Left forelimb (tissue), 1 donor: ENCODE results near the gene GLRB.
A peak's percentile ranks its signal among the peaks of the same experiment; 100 is the strongest.
"Not testable (repeated sequence)": the region's sequence is repeated elsewhere in the genome, so short reads cannot be mapped to it uniquely, and the experiment has no call there.

Source experiments
- DNase-seq: peaks from one replicate; pipeline ENCODE4 v3.0.0-alpha.2; 2018; ENCODE audit warnings: low spot score

GLRB gene

DNA sequence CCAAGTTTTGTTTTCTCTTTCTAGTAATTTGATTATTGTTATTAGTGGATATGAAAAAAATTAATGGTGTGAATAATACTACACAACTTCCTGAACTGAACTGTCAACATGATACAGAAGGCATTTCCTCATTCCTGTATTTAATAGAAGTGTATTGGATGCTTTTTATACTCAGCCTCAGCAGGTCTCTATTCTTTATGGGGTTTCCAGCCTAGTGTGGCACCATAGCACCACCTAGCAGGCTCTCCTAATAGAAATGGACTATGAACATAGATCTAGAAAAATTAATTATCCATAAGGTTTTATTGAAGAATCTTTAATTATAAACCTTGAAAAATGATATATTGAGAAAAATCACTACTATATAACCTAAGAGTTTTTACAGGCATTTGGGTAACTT lies 52.4 kb downstream of the GLRB start:
- no peak for DNase-seq

DNA sequence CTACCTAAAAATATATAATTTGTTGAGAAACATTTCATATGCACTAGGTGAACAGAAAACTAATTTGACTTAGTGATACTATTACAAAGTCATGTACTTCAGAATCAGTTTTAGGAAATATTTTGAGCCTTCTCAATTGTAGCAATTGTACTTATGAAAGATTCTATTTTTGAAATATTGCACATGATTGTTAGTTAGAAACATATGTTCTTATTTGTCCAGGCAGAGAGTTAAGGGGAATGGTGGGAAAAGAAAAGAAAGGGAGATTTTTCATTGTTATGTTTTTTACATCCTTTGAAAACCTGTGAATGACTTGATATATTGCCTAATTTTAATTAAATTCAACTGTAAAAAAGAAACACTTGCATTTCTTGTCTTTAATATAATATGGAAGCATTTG lies 66.0 kb downstream of the GLRB start:
- no peak for DNase-seq

DNA sequence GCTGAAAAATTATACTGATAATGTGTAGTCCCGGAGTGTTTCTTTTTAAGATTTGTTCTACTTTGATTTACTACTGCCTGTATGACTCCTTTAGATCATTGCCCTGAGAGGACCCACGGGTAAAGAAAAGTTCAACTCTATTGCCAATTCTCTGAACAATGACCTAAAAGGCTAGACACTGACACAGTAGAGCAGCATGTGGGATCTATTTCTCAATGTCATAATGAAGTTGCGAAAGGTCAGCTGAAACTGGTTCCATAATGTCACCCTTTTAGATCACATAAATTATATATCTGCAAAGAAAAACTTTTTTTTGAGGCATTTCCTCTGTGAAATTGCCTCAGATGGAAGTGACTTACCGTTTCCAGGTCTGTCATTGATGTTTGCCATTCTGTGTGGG lies 67.4 kb downstream of the GLRB start:
- no peak for DNase-seq

DNA sequence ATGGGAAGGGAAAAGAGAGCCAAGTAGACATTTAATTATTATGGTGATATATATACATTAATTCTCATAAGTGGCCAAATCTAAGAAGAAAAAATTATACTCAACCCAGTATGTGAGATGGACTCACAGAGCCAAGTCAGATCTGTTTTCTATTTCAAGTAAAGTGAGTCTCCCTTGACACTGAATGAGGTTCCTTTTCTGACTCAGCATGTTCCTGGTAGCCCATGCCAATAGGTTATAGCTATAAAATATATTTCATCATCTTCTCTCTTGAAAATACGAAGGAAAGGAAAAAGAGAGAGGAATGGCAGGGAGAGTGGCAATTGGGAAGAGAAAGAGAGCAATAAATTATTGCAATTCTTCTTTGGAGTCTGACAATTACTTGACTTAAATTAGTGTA lies 75.8 kb downstream of the GLRB start:
- no peak for DNase-seq

DNA sequence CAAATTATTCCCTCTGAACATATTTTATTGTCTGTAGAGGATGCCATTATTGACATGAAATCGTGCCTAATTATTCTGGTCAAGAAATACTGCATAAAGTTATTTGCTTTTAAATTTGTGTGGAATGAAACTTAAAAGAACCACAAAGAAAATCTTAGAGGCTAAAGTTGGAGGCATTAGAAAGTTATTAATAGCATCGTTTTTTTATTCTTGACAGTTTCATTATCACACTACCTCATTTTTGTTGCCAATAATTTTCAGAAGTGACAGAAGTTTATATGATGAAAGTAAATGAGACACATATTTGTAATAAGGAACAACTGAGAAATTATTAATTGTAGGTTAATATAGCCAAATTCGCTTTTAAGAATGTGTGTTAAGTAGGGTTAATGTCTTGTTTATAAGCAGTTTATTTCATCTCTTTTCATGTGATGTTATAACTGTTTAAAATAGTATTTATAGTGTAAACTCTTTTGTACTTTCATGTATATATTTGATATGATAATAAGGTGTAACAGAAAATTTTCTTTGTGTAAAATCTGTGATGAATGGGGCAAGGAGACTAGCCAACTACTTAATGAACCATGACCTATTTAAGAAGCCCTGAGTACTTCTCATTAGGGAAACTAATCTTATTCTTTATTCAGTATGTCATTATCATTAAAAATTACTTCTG lies 90.1 kb downstream of the GLRB start:
- no peak for DNase-seq

DNA sequence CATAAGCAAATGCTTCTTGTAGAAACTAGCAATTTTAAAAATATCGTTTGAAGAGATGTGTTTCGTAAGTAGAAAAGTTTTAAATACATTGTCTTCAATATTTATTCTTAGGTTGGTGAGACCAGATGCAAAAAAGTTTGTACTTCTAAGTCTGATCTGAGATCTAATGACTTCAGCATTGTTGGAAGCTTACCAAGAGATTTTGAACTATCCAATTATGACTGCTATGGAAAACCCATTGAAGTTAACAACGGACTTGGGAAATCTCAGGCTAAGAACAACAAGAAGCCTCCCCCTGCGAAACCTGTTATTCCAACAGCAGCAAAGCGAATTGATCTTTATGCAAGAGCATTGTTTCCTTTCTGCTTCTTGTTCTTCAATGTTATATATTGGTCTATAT lies 94.4 kb downstream of the GLRB start:
- no peak for DNase-seq

DNA sequence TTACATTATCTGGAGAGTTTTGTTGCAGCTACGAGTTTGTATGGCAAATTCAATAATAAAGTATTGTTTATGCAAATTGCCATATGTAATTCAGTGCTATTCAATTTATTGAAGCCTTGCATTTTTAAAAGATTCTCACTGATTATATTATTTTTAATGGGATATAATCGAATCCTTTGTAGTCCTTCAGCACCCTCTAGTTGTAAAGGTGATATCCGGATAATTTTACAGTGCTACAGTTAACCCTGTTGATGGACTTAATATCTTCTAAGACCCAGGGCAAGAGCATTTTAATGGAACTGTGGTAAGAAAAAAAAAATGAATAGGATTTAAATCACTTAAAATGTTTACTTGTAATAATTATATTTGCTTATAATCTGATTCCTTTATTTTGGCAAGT lies 96.1 kb downstream of the GLRB start:
- DNase-seq: no peak

DNA sequence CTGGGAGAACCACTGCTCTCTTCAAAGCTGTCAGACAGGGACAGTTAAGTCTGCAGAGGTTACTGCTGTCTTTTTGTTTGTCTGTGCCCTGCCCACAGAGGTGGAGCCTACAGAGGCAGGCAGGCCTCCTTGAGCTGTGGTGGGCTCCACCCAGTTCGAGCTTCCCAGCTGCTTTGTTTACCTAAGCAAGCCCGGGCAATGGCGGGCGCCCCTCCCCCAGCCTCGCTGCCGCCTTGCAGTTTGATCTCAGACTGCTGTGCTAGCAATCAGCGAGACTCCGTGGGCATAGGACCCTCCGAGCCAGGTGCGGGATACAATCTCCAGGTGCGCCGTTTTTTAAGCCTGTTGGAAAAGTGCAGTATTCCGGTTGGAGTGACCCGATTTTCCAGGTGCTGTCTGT lies 104.3 kb downstream of the GLRB start:
- DNase-seq: not testable (repeated sequence)

DNA sequence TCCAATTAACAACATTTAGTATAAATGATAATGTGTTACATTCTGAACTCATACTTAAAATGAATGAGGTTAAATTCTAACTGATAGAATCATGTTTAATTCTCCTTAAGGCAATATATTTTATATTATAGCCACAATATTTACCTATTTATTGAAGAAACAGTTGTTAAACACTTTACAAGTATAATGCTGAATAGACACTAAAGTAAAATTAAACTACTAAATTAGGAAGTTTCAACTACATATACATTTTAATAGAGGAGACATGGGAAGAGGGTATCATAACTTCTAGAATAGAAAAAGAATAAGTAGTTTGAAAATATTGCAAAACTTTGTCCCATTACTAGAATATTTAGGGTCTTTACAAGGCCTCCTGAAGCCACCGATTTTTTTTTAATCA lies 108.3 kb downstream of the GLRB start:
- DNase-seq: no peak

DNA sequence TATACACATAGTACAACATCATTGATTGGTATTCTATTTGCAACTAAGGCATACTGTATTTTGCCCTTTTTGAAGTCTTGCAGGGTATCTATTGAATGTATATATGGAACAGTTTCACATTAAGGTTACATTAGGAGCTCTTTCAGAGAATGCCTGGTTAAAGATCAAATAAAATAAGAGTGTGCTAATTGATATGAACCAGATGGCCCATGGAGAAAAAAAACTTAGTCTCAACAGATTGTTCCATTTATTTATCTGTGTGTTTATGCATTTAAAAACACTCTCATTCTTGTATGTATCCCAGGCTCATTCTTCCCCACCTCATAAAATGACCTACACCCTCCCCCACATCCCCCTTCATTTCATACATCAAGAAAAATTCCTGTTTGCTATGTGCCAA lies 109.4 kb downstream of the GLRB start:
- DNase-seq: no peak

DNA sequence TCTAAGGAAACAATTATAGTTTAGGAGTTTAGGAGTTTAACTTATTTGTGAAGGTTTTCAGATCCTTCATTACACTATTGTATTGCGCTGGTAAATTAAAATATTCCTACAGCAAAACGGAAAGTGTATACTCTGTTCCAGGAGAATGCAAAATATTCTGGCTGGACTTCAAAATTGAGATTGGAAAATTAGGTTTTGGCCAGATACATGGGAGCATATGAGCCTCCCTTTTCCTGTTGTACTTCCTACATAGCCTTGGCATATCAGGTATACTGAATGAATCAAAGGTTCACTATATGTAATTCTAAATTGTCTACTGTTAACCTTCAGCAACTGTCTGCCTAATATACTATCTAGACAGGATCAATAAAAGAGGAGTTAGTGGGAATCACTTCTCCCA lies 119.4 kb downstream of the GLRB start:
- no peak for DNase-seq

DNA sequence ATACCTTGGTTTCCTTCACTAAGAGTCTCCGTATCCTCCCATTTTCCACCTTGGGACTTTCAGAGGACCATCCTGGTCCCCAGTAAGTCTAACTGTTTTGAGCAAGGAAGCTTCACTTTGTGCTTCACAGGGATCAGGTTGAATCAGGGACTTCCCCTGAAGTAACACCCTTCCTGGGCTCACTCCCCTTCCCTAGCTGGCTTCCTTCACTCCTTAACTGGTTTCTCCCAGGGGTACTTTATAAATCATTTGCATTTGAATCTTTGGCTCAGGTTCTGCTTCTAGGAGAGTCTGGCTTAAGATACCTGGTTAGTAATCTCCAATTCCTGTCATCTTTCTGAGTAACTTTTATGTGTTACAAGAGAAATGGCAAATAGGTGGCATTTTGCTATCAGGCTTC lies 120.1 kb downstream of the GLRB start:
- no peak for DNase-seq

DNA sequence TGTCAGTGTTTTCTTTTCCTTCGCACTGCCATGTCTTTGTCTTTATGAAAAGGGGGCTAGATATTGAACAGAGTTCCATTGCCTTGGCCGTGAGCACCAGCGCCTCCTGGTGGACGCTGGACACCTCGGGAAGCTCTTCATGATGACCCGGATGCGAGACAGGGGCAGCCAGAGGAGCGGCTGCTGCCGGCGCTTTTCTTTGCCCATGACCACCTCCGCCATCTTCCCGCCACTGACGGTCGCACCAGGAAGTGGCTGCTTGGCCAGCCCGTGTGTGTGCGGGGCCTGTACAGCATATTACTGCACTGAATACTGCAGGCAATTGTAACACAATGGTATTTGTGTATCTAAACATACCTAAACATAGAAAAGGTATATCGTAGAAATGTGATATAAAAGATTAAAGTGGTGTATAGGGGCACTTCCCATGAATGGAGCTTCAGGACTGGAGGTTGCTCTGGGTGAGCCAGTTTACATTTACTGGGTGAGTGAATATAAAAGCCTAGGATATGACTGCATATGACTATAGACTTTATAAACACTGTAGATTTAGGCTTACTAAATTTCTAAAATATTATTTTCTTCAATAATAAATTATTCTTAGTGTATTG lies 128.8 kb downstream of the GLRB start:
- DNase-seq: no peak

DNA sequence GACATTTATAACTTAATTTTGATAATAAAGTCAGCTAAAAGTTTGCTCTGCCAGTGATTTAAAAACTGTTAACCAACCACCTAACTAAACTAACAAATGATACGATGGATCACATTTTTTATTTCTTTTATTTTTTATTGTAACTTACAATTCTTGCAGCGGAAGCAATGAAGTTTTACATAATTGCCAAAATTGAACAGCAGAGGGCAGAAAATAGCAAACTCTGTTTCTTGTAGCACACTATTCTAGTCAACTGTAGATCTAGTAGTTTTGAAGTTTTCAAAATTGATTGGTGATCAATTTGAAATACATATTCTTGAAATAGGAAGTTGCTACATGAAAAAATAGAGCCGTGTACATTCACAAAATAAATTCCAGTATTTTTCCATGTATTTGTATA lies 141.8 kb downstream of the GLRB start:
- DNase-seq: no peak

DNA sequence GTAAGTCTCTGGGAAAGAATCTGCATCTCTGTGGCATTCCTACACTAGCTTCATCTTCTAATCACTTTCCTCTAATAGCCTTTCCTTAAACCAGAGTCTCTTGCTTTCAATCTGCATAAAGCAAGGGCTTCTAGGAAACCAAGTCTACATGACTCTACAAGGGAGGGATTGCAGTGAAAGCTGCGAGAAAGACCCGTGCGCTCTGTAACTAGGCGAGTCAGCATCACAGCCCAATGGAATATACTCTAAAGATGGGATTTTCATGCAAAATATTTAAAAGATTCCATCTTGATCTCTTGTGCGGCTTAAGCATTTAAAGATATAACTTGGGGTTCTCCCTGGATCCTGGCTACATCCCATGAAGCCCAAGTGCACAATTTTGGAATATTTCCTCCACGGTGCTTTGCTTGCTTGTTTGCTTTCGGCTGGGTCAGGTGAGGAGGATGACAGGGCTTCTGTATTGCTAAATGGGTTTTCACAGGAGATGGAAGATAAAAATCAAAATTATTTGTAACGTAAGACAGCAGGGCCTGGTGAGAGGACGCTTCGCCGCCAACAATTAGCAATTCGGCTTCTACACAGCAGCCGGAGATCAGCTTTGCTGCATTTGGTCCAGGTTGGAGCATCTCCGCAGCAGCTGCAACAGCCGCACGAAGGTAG lies 143.9 kb downstream of the GLRB start:
- no peak for DNase-seq

DNA sequence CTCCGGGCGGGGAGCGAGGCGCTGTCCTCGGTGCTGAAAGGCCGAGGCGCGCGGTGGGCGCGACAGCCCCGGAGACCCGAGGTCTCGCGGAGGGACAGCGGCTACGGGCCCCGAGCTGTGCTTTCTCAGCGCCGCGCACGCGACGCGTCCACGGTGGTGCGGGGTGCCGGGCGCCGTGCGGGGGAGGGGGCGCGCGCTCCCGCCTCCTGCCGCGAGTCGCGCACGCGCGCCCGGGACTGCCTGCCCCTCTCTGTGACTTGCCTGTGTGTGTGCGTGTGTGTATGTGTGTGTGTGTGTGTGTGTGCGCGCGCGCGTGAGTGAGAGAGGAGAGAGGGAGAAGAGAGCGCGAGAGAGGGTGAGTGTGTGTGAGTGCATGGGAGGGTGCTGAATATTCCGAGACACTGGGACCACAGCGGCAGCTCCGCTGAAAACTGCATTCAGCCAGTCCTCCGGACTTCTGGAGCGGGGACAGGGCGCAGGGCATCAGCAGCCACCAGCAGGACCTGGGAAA lies 144.5 kb downstream of the GLRB start, which contains the start of gene GRIA2:
GRIA2 (plus strand) TSS at position 358 of the 511 bp plus-strand sequence. CDS start 315 bp downstream, outside the sequence.
- peak; percentile 87 for DNase-seq

DNA sequence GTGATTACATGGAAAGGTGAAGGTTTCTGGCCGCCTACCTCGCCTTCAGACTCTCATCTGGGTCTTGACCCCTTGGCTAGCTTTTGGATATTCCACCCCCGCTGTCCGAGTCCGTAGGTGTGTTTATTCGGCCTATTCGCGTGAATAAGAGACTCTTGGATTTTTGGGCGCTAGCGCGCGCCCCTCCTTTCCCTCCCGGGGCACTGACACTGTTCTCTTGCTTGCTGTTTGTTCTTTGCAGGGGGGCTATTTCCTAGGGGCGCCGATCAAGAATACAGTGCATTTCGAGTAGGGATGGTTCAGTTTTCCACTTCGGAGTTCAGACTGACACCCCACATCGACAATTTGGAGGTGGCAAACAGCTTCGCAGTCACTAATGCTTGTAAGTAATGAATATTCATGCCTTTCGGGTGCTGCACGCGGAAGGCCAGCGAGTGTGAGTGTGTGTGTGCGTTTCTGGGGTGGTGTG lies 145.5 kb downstream of the GLRB start:
- DNase-seq: no peak
